K562 (cell line): ENCODE data around the gene PHTF2. TPM values are rescaled to one million over a fixed set of nuclear protein-coding genes. Genes with fewer than 3 reads are reported as not detected.

Experiments used
- ATAC-seq: fragments of 200-7000 bp; cut with Tn5 transposase; 3 replicates; pipeline ENCODE4 v1.9.1; 2020; ENCODE audit warnings: moderate library complexity
- BruUV-seq: library from RNA; stranded (reverse); fragments of 400-500 nt; replicated peaks from 2 replicates; lab custom pipeline; 2021; lab: Mats Ljungman, UMichigan
- CTCF ChIA-PET: fragments of 300-600 bp; formaldehyde crosslinking; extraction: SDS; loops from one replicate; lab custom pipeline; 2021; ENCODE audit warnings: low intra/inter-chr PET ratio; lab: Yijun Ruan, JAX
- POLR2A ChIA-PET: fragments of 300-600, 350-650 bp; sonication (Branson Sonifier 250); formaldehyde crosslinking; extraction: SDS; loops from one replicate; lab custom pipeline; 2021; ENCODE audit warnings: antibody characterized with exemption, inconsistent platforms; lab: Yijun Ruan, JAX
- DNase-seq, 4 experiments: peaks; one replicate each; pipeline versions ENCODE4 v3.0.0 to v3.0.0-alpha.2; 2011 to 2018; ENCODE audit warnings: low spot score in 3 of 4, mixed read lengths in 3 of 4; ENCODE audit errors: extremely low read depth in 1 of 4
- FAIRE-seq: peaks from 2 replicates; lab custom pipeline; 2011; peaks lifted over from hg19 to GRCh38; lab: Jason Lieb, UNC
- H2AFZ ChIP-seq: 2 replicates; pipeline ENCODE4 v1.6.0; 2011; ENCODE audit warnings: low read depth, low read length, control low read depth, inconsistent platforms
- H3K27ac ChIP-seq: fragments of 200-600 bp; 3 replicates; pipeline ENCODE4 v1.8.0; 2011; ENCODE audit warnings: low read depth, mild to moderate bottlenecking, control low read depth, inconsistent platforms, low read length, moderate library complexity, mixed read lengths; ENCODE audit errors: extremely low read depth
- H3K27me3 ChIP-seq, 2 experiments: fragments of 300-600 bp in 1 of 2; 2 replicates in 1 of 2; 3 replicates in 1 of 2; pipeline versions ENCODE4 v1.6.0 to v1.8.0; 2011; ENCODE audit warnings: inconsistent platforms in 2 of 2, low read length in 2 of 2, mild to moderate bottlenecking in 1 of 2, mixed read lengths in 1 of 2, moderate library complexity in 1 of 2; ENCODE audit not compliant: control insufficient read depth in 2 of 2, insufficient read depth in 2 of 2
- H3K36me3 ChIP-seq: fragments of 300-600 bp; 3 replicates; pipeline ENCODE4 v1.8.0; 2011; ENCODE audit warnings: mild to moderate bottlenecking, low read length, inconsistent platforms; ENCODE audit not compliant: control insufficient read depth, insufficient read depth
- H3K4me1 ChIP-seq, 2 experiments: fragments of 200-600 bp in 1 of 2; replicated peaks in 1 of 2; 2 replicates in 1 of 2; 3 replicates in 1 of 2; pipeline versions ENCODE4 v1.5.1 to v1.8.0; 2011; ENCODE audit warnings: inconsistent platforms in 2 of 2, low read length in 2 of 2, mild to moderate bottlenecking in 1 of 2, mixed read lengths in 1 of 2, moderate library complexity in 1 of 2; ENCODE audit not compliant: control insufficient read depth in 2 of 2, insufficient read depth in 2 of 2
- H3K4me2 ChIP-seq: 2 replicates; pipeline ENCODE4 v1.6.1; 2011; ENCODE audit warnings: low read length, control low read depth, inconsistent platforms, mixed read lengths; ENCODE audit not compliant: insufficient read depth
- H3K4me3 ChIP-seq: fragments of 200-600 bp; sonication (generic), shearing (Covaris generic); 2 replicates; pipeline ENCODE4 v1.5.1; 2016; ENCODE audit warnings: control low read depth, inconsistent platforms
- H3K79me2 ChIP-seq: fragments of 200-600 bp; 3 replicates; pipeline ENCODE4 v1.8.0; 2011; ENCODE audit warnings: low read length, inconsistent platforms; ENCODE audit not compliant: control insufficient read depth, insufficient read depth
- H3K9ac ChIP-seq, 2 experiments: 2 replicates each; pipeline versions ENCODE4 v1.6.0 to v1.6.1; 2011; ENCODE audit warnings: low read depth in 2 of 2, low read length in 2 of 2, control low read depth in 1 of 2, inconsistent platforms in 1 of 2, mild to moderate bottlenecking in 1 of 2, mixed read lengths in 1 of 2; ENCODE audit not compliant: insufficient read depth in 1 of 2
- H3K9me1 ChIP-seq: one replicate; pipeline ENCODE4 v1.6.0; 2011; ENCODE audit warnings: inconsistent platforms, mild to moderate bottlenecking, low read length, moderate library complexity; ENCODE audit not compliant: control insufficient read depth, insufficient read depth
- H3K9me3 ChIP-seq: replicated peaks from 2 replicates; pipeline ENCODE4 v1.5.1; 2011; ENCODE audit warnings: low read depth, low read length, inconsistent platforms; ENCODE audit not compliant: control insufficient read depth, insufficient read depth
- H4K20me1 ChIP-seq: replicated peaks from 2 replicates; pipeline ENCODE4 v1.6.1; 2011; ENCODE audit warnings: low read length, inconsistent platforms, mixed read lengths; ENCODE audit not compliant: control insufficient read depth, insufficient read depth
- ASH1L ChIP-seq: fragments of 450-650 bp; IDR thresholded peaks from 2 replicates; pipeline ENCODE4 v1.6.1; 2018; ENCODE audit warnings: borderline replicate concordance, mild to moderate bottlenecking, low read depth; ENCODE audit not compliant: partially characterized antibody
- CHD1 ChIP-seq: fragments of 200-600 bp; sonication (generic); IDR thresholded peaks from one replicate; pipeline ENCODE4 v1.6.1; 2012; ENCODE audit warnings: mild to moderate bottlenecking, moderate library complexity, low read length, inconsistent platforms
- HSF4 ChIP-seq: fragments of 250-450 bp; sonication (Bioruptor Pico); IDR thresholded peaks from 2 replicates; pipeline ENCODE4 v2.1.2; 2022; ENCODE audit warnings: mild to moderate bottlenecking, moderate library complexity, borderline replicate concordance
- MCM5 ChIP-seq: fragments of 450-650 bp; IDR thresholded peaks from 2 replicates; pipeline ENCODE4 v1.6.1; 2016; ENCODE audit warnings: low read depth
- RBBP5 ChIP-seq: fragments of 200-600 bp; sonication (generic); IDR thresholded peaks from 2 replicates; pipeline ENCODE4 v1.6.1; 2012; ENCODE audit warnings: borderline replicate concordance, mild to moderate bottlenecking, low read length, control low read depth, inconsistent platforms; ENCODE audit not compliant: insufficient read depth, poor library complexity, severe bottlenecking
- TBP ChIP-seq: optimal IDR thresholded peaks from 2 replicates; pipeline ENCODE3; 2011; ENCODE audit warnings: low read depth, low read length, improper control_type of control experiment
- ZBTB1 ChIP-seq: sonication (generic); formaldehyde crosslinking; IDR thresholded peaks from 2 replicates; pipeline ENCODE4 v1.8.1; 2023; ENCODE audit warnings: missing genetic modification reagents, low read depth, mild to moderate bottlenecking, borderline replicate concordance
- ZFX ChIP-seq: sonication (generic); formaldehyde crosslinking; IDR thresholded peaks from 2 replicates; pipeline ENCODE4 v1.8.0; 2022; ENCODE audit warnings: mild to moderate bottlenecking, missing genetic modification reagents, moderate library complexity
- WGBS: fragments of 100-300 bp; shearing (Covaris generic); methylation state at CpG from one replicate; pipeline ENCODE4 v1.1.6; 2016; ENCODE audit warnings: low coverage, mixed read lengths; ENCODE audit not compliant: insufficient coverage; ENCODE audit errors: missing lambda C conversion rate; 5-methylcytosine and 5-hydroxymethylcytosine counted together
- in situ Hi-C: fragments of 300-500 bp; cut with MboI; formaldehyde crosslinking; loops from 4 replicates; pipeline ENCODE4 v1.15.0; 2018; ENCODE audit warnings: inconsistent platforms, mixed read lengths
- intact Hi-C: fragments of 100-400 bp; cut with micrococcal nuclease; formaldehyde crosslinking; loops from 2 replicates; pipeline ENCODE4 v1.14.2; 2022
- polyA plus RNA-seq, 8 experiments: library from polyadenylated mRNA; depleted of rRNA in 4 of 8; stranded (reverse) in 5 of 8; unstranded in 3 of 8; fragments of >200 nt; fragmentation: Nextera tagmentation in 2 of 8; fragmentation: Illumina TruSeq in 1 of 8; extraction: Ambion mirVana in 2 of 8; extraction: Trizol in 1 of 8; gene quantifications; 2 replicates each; pipeline versions ENCODE4 v1.2.1 to v1.2.3, GENCODE V29; 2011 to 2014; ENCODE audit warnings: inconsistent platforms in 1 of 8, missing spikeins in 1 of 8
- total RNA-seq, 7 experiments: library from RNA; depleted of rRNA in 6 of 7; stranded (reverse); fragments of >200 nt in 6 of 7; fragmentation: Illumina TruSeq in 2 of 7; extraction: Trizol in 2 of 7; gene quantifications; 2 replicates each; pipeline versions ENCODE4 v1.2.1 to v1.2.3, GENCODE V29; 2011 to 2021; ENCODE audit warnings: low replicate concordance in 1 of 7
- TF ChIP-seq, protein P1 (sequence below): IDR thresholded peaks from 2 replicates; pipeline ENCODE4 v1.6.1; 2016; ENCODE audit warnings: missing genetic modification characterization, missing compliant biosample characterization

The PHTF2 gene
- total and polyA plus RNA-seq, 9 of the 15 experiments (the other 6 are each of a cell fraction or from before 2014, with no cell fraction given) = 17.9 to 43.6 (median 25.4) TPM

GRCh38 chr7:77837275-77837674 lies 38.7 kb downstream of the PHTF2 start:
- Histone ChIP-seq H4K20me1 (no peaks in the 10 kb centered on the region; the same call in 1 of the 2 replicates), H3K36me3 (peaks cover 4% of the 10 kb centered on the region; the same call in 1 of the 3 replicates), H3K27me3 (no peaks in the 10 kb centered on the region), H3K4me3 (no peak overlapping the region), H3K27ac (no peak overlapping the region; the same call in 2 of the 3 replicates), H3K4me2 (no peak overlapping the region), H3K9me1 (no peaks in the 10 kb centered on the region), H2AFZ (no peak overlapping the region), H3K9me3 (no peaks in the 10 kb centered on the region), H3K79me2 (peaks cover 88% of the 10 kb centered on the region), H3K9ac (no peak overlapping the region), H3K4me1 (peaks cover 4 to 25% of the 10 kb centered on the region in 2 experiments)
- intact Hi-C loops (no loop called here), in situ Hi-C loops (no loop called here)
- TF ChIP-seq MCM5 (no peak), CHD1 (no peak), TBP (no peak), RBBP5 (no peak), HSF4 (CRISPR knock-in tag) (no peak), ZBTB1 (CRISPR knock-in tag) (no peak), ASH1L (no peak), ZFX (CRISPR knock-in tag) (no peak)
- TF ChIP-seq, protein P1, sequence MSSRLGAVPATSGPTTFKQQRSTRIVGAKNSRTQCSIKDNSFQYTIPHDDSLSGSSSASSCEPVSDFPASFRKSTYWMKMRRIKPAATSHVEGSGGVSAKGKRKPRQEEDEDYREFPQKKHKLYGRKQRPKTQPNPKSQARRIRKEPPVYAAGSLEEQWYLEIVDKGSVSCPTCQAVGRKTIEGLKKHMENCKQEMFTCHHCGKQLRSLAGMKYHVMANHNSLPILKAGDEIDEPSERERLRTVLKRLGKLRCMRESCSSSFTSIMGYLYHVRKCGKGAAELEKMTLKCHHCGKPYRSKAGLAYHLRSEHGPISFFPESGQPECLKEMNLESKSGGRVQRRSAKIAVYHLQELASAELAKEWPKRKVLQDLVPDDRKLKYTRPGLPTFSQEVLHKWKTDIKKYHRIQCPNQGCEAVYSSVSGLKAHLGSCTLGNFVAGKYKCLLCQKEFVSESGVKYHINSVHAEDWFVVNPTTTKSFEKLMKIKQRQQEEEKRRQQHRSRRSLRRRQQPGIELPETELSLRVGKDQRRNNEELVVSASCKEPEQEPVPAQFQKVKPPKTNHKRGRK = no peak
- WGBS = 0% methylated on average over 2 of the region's 2 CpGs
- DNase-seq (no peak), ATAC-seq (no peak), FAIRE-seq (no peak)
- BruUV-seq = no TSS peak
- POLR2A ChIA-PET = interaction anchor here (0.6 kb wide), 1 partner anchor 10 kb away, joined by 3 read pairs; no protein-coding TSS in a partner anchor
- CTCF ChIA-PET = interaction anchor here (0.6 kb wide), 1 partner anchor 590 kb away, joined by 3 read pairs; no protein-coding TSS in a partner anchor
